ENCODE data around the gene NBL1.
A peak's percentile ranks its signal among the peaks of the same experiment; 100 is the strongest.

NBL1 gene

DNA sequence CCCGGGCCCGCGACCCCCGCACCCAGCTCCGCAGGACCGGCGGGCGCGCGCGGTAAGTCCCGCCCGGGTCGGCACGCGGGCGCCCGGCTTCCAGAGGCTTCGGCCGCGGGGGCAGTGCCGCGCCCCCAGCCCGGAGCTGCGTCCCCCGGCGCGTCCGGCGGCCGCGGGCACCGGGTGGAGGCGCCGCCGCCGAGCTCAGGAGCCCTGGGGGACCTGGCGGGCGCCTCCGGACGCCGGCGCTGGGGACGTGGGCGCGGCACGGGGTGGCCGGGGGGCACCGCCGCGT is 227 bp downstream of the NBL1 start:
- Mint-ChIP-seq H3K36me3 (ENCODE audit: insufficient read depth) (peaks cover 12% of the 10 kb centered on the region), H3K4me3 (peak overlapping the region; percentile 98), H3K27me3 (peaks cover 25% of the 10 kb centered on the region), H3K27ac (ENCODE audit: low read depth) (peak overlapping the region; percentile 98), H3K4me1 (peaks cover 19% of the 10 kb centered on the region), H3K9me3 (no peaks in the 10 kb centered on the region)
- peak; percentile 8 for ATAC-seq (replicated peaks; ENCODE audit: extremely low read depth, poor library complexity, severe bottlenecking)
- DNase-seq (ENCODE audit: low spot score in 2 of 2), result no peak

DNA sequence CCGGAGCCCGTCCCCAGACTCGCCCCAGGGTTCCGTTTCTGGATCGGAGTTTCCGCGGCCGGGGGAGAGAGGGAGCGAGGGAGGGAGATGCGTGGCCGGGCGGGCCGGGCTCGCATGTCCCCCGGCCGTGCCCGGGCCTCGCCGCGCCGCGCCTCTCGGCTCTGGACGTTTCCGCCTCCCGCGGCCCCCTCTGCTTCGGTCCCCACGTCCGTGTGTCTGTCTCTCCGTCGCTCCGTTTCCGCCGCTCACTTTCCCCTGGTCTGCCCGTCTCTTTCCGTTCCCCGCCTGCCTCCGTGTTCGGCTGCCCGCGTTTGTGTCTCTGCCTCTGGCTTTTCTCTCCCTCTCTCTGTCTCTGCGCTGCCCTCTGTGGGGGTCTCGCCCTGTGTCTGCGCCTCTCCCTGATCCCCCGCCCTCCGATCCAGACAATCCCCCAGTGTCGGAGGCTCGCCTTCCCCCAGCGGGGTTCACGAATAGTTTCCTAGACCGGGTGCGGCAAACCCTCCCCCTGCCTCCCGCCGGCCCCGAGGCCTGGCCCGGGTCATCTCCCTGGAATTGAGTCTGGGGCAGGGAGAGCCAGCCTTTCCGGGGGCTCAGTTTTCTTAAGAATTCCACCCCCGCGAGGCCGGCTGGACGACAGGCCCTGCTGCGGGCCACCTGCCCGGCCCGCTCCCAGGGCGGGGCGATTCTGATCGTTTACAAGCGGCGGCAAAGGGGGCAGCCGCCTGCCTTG is 735 bp downstream of the NBL1 start:
- DNase-seq (ENCODE audit: low spot score in 2 of 2) (peak in 1 of 2 donors; percentile 43), ATAC-seq (replicated peaks; ENCODE audit: extremely low read depth, poor library complexity, severe bottlenecking) (peak; percentile 55)
- Mint-ChIP-seq H3K27me3 (peaks cover 25% of the 10 kb centered on the region), H3K36me3 (ENCODE audit: insufficient read depth) (peaks cover 12% of the 10 kb centered on the region), H3K27ac (ENCODE audit: low read depth) (peak overlapping the region; percentile 98), H3K4me1 (peaks cover 19% of the 10 kb centered on the region), H3K4me3 (peak overlapping the region; percentile 98), H3K9me3 (no peaks in the 10 kb centered on the region)

DNA sequence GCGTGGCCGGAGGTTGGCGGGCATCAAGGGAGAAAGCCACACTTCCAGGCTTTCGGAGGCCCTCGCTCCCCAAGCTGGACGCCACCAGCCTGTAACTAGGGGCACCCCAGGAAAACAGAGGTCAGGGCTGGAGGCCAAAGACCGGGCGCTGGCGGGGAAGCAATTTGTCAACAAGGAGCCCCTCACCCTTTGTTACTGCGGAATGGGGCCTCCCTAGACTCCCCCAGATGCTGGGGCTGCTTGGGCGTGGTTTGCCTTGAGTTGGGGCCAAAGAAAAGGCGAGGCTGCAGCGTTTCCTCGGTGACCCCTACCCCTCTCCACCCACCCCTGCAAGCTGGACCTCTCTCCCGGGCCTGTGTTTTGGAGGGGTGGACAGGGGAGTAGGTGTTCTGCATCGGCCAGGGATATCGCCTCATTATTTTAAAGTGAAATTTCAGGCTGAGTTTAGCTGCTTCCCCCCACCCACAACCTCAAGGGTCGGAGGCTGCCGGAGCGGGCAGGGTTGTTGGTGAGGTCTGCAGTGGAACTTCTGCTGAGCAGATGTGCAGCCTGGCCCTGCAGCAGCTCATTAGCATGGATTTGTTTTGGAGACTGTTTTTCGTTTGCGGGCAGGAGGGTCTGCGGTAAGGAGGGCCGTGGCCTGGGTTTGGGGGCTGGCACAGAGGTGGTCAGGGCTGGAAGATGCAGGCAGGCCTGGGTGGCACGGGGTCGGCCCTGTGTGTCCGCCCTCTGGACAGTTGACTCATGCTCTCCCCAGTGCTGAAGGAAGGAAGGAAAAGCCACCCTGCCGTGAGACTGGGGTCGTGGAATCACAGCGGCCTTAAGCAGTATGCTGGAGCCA is 1.5 kb downstream of the NBL1 start:
- Mint-ChIP-seq H3K27me3 (peaks cover 25% of the 10 kb centered on the region), H3K36me3 (ENCODE audit: insufficient read depth) (peaks cover 12% of the 10 kb centered on the region), H3K27ac (ENCODE audit: low read depth) (peak overlapping the region; percentile 98), H3K4me1 (peaks cover 19% of the 10 kb centered on the region), H3K4me3 (peak overlapping the region; percentile 98), H3K9me3 (no peaks in the 10 kb centered on the region)
- DNase-seq (ENCODE audit: low spot score in 2 of 2), result no peak
- ATAC-seq (replicated peaks; ENCODE audit: extremely low read depth, poor library complexity, severe bottlenecking), result no peak

DNA sequence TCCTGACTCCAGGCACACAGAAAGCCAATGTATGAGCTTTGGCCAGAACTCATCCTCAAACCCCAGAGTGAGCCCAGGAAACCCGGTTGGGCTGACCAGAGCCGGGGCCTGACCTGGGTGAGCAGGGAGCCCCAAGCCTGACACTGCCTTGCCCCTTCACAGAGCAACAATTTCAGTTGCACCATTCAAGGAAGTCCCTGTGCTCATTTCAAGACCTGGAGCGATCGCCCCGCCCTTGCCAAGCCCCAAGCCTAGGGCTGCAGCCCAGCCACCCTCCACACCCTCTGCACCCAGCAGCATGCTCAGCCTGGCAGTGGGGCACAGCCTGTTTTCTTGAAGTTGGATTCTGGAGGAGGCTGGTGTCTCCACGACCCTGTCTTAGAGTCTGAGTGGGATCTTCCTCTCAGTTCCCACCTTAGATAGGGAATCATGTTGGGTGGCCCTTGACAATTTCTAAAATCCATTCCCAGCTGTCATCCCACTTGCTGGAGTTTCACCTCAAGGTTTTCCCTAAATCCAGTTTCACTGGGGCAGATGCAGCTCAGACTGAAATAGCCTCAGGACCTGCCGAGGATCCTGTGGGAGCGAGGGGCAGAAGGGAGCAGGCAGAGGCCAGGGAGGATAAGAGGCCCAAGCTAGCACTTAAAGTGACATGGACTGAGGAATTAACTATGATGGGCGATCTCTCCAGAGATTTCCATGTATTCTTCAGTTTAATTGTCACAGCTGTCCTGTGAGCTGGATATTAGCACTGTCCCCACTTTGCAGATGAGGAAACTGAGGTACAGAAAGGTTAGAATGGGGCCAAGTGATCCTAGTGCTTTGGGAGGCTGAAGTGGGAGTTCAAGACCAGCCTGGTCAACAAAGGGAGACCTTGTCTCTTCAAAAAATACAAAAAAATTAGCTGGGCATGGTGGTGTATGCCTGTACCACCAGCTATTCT is 2.5 kb downstream of the NBL1 start:
- Mint-ChIP-seq H3K9me3 (no peaks in the 10 kb centered on the region), H3K4me1 (peaks cover 19% of the 10 kb centered on the region), H3K27ac (ENCODE audit: low read depth) (peak overlapping the region; percentile 64), H3K36me3 (ENCODE audit: insufficient read depth) (peaks cover 12% of the 10 kb centered on the region), H3K4me3 (peak overlapping the region; percentile 98), H3K27me3 (peaks cover 25% of the 10 kb centered on the region)
- ATAC-seq (replicated peaks; ENCODE audit: extremely low read depth, poor library complexity, severe bottlenecking), result no peak
- DNase-seq (ENCODE audit: low spot score in 2 of 2), result no peak

DNA sequence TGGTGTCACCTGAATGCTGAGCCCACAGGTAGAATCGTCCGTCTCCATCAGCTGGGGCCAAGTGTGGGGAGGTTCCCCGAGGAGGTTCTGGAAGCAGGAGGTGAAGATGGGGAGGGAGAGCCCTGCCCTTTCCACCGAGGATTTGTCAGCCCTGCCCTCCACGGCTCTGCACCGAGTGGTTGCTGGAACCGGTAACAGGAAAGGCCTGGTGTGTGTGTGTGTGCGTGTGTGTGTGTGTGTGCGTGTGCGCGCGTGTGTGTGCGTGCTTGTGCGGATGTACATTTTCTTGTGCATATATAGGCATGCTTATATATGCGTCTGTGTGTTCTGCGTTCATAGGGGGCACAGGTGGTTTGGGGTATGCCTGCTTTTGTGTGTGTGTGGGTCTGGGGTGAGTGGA is 3.5 kb downstream of the NBL1 start:
- Mint-ChIP-seq H3K4me3 (no peak overlapping the region), H3K27ac (ENCODE audit: low read depth) (peak overlapping the region; percentile 64), H3K9me3 (no peaks in the 10 kb centered on the region), H3K27me3 (peaks cover 19% of the 10 kb centered on the region), H3K36me3 (ENCODE audit: insufficient read depth) (peaks cover 12% of the 10 kb centered on the region), H3K4me1 (peaks cover 19% of the 10 kb centered on the region)
- no peak for ATAC-seq (replicated peaks; ENCODE audit: extremely low read depth, poor library complexity, severe bottlenecking)
- no peak for DNase-seq (ENCODE audit: low spot score in 2 of 2)

DNA sequence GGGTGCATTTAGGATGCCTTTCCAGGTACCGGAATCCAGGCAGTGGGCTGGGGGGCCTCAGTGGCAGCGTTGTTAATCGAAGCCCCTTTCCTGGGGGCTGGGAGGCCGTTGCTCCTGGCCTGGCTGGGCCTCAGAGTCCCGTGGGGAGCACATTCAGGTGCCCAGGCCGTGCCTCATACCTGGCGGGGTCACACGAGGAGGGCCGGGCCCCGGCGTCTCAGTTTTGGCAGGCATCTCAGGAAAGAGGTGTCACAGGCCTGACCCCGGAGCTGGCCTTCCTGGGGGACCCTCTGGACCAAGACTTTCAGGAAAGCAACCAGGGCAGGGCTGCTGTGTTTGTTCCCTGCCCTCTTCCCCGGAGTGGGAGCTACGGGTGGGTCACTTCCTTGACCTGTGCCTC is 4.1 kb downstream of the NBL1 start:
- H3K4me3 Mint-ChIP-seq, result no peak overlapping the region
- no peak overlapping the region for H3K27ac Mint-ChIP-seq (ENCODE audit: low read depth)
- no peak for ATAC-seq (replicated peaks; ENCODE audit: extremely low read depth, poor library complexity, severe bottlenecking)

DNA sequence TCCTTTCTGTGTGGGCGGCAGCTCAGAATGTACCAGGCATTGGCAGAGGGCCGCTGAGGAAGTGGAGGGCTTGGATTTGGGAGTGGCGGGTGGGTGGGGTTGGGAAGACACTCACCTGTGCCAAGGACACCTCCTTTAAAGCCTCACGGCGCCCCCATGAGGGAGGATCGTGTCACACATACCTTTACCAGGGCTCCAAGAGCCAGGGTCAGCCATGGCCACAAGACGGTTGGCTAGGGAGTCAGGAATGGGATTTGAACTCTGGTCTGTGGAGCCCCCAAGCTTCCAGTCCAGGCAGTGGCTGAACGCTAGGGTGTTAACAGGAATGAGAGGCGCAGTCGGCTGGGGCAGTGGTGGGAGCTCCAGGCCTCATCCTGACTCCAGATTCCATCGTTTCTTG is 4.6 kb downstream of the NBL1 start:
- H3K9me3 Mint-ChIP-seq, result no peaks in the 10 kb centered on the region
- peaks cover 14% of the 10 kb centered on the region for H3K4me1 Mint-ChIP-seq
- H3K27ac Mint-ChIP-seq (ENCODE audit: low read depth), result no peak overlapping the region
- ATAC-seq (replicated peaks; ENCODE audit: extremely low read depth, poor library complexity, severe bottlenecking) (no peak), DNase-seq (ENCODE audit: low spot score in 2 of 2) (no peak)
- H3K4me3 Mint-ChIP-seq, result no peak overlapping the region
- H3K36me3 Mint-ChIP-seq (ENCODE audit: insufficient read depth), result peaks cover 11% of the 10 kb centered on the region
- H3K27me3 Mint-ChIP-seq, result peaks cover 10% of the 10 kb centered on the region

More for the DNA sequence above, 4.1 kb downstream of the NBL1 start:
- Mint-ChIP-seq H3K36me3 (ENCODE audit: insufficient read depth) (peaks cover 14% of the 10 kb centered on the region), H3K9me3 (no peaks in the 10 kb centered on the region), H3K27me3 (peaks cover 13% of the 10 kb centered on the region), H3K4me1 (peaks cover 19% of the 10 kb centered on the region)
- no peak for DNase-seq (ENCODE audit: low spot score in 2 of 2)

DNA sequence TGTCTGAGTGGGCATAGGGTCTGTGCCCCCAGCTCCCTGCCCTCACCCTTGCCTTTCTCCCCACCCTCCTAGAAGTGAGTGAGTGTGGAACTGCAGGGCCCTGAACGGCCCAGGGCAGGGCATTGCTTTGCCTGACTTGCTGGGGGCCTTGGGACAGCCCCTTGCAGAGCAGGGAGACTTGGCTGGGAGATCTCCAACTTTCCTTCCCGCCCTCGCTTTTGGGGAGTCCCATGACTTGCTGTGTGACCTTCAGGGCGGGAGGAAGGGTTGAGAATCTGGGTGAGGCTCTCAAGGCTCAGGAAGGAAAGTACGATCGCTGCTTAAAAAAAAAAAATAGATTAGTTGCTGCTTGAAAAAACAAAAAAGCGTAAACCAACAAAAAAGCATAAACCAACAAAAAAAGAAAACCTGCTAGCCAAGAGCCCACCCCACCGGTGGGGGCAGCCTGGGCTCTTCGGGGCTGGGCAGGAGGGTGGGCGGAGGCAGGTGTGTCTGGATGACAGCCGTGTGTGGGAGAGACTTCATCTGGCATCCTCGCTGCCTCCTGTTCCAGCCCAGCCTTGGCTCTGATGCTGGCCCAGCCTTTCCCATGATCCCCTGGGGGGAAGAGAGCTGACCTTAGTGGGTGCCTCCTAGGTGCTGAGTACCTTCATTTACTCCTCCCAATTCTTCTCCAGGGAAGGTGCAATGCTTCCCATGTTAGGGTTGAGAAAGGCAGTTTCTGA is 6.5 kb downstream of the NBL1 start:
- H3K4me3 Mint-ChIP-seq, result no peak overlapping the region
- peaks cover 9% of the 10 kb centered on the region for H3K36me3 Mint-ChIP-seq (ENCODE audit: insufficient read depth)
- H3K27me3 Mint-ChIP-seq, result no peaks in the 10 kb centered on the region
- no peaks in the 10 kb centered on the region for H3K9me3 Mint-ChIP-seq
- no peak overlapping the region for H3K27ac Mint-ChIP-seq (ENCODE audit: low read depth)
- DNase-seq (ENCODE audit: low spot score in 2 of 2), result no peak
- no peak for ATAC-seq (replicated peaks; ENCODE audit: extremely low read depth, poor library complexity, severe bottlenecking)
- peaks cover 8% of the 10 kb centered on the region for H3K4me1 Mint-ChIP-seq

DNA sequence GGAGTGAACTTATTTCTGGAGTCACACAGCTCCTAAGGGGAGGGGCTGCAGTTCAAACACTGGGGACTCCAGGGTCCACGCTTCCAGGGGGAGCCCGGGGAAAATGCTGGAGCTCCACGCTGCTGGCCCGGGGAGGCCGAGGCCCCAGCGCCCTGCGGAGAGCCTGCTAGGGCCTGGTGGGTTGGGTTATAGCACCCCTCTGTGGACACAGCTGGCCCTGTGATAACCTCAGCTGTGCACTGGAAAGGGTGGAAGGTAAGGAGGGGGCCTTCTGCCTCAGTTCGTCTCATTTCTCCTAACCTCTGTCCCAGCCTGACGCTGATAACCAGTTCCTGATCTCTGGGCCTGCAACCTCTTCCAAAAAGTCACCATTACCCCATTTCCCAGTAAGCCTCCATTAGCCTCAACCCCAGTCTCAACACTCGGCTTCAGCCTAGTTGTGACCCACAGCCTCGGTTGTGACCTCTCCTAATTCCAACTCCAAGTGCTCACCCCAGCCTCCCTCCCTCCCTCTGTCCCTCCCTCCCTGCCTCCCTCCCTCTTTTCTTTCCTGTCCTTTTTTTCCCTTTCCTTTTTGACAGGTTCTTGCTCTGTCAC is 7.1 kb downstream of the NBL1 start:
- no peak overlapping the region for H3K4me3 Mint-ChIP-seq
- peak; percentile 45 for ATAC-seq (replicated peaks; ENCODE audit: extremely low read depth, poor library complexity, severe bottlenecking)
- H3K4me1 Mint-ChIP-seq, result peaks cover 8% of the 10 kb centered on the region
- no peaks in the 10 kb centered on the region for H3K27me3 Mint-ChIP-seq
- DNase-seq (ENCODE audit: low spot score in 2 of 2), result no peak
- no peak overlapping the region for H3K27ac Mint-ChIP-seq (ENCODE audit: low read depth)
- no peaks in the 10 kb centered on the region for H3K9me3 Mint-ChIP-seq
- H3K36me3 Mint-ChIP-seq (ENCODE audit: insufficient read depth), result peaks cover 12% of the 10 kb centered on the region

DNA sequence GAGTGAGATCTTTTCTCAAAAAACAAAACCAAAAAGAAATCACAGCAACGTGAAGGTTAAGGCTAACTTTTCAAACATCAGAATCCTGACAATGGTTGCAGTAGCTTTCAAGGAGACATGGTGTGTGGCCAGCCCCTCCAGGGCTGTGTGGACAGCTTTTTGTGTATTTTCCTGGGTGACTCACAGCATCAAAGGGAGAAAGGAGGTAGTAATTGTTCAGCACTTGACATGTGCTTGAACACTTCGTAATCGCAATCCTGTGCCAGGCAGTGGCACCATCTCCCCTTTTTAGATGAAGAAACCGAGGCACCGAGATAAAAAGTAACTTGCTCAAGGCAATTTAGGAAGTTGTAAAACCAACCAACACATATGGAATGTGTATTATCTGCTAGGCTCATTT is 10.3 kb downstream of the NBL1 start:
- no peaks in the 10 kb centered on the region for H3K27me3 Mint-ChIP-seq
- peaks cover 8% of the 10 kb centered on the region for H3K36me3 Mint-ChIP-seq (ENCODE audit: insufficient read depth)
- H3K9me3 Mint-ChIP-seq, result no peaks in the 10 kb centered on the region
- DNase-seq (ENCODE audit: low spot score in 2 of 2), result no peak
- no peak overlapping the region for H3K27ac Mint-ChIP-seq (ENCODE audit: low read depth)
- H3K4me1 Mint-ChIP-seq, result peaks cover under 1% of the 10 kb centered on the region
- no peak for ATAC-seq (replicated peaks; ENCODE audit: extremely low read depth, poor library complexity, severe bottlenecking)
- no peak overlapping the region for H3K4me3 Mint-ChIP-seq

DNA sequence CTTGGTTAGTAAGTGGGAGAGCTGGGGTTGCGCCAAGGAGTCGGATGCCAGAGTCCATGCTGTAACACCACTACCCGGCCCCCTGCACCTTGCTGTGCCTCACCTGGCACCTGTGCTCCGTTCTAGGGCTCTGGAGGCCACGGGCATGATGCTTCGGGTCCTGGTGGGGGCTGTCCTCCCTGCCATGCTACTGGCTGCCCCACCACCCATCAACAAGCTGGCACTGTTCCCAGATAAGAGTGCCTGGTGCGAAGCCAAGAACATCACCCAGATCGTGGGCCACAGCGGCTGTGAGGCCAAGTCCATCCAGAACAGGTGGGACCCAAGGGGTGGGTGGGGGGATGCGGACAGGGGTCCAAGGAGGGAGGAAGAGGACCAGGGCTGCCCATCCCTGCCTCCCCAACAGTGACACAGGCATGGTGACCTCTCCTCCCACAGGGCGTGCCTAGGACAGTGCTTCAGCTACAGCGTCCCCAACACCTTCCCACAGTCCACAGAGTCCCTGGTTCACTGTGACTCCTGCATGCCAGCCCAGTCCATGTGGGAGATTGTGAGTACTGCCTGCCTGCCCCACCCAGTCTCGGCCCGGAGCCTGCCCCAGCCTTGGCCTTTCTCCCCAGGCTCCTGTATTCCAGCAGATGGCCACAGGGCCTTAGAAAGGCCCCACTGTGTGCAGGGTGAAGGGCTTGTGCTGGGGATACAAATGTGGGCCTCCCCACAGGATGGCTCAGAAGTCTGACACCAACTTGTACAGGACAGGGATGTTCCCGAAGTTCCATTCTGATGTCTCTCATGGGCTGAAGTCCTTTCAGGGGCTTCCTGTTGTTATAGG is 11.0 kb downstream of the NBL1 start:
- peaks cover 6% of the 10 kb centered on the region for H3K4me1 Mint-ChIP-seq

More for the DNA sequence above, 11.0 kb downstream of the NBL1 start:
- no peak for DNase-seq (ENCODE audit: low spot score in 2 of 2)
- Mint-ChIP-seq H3K27me3 (no peaks in the 10 kb centered on the region), H3K36me3 (ENCODE audit: insufficient read depth) (peaks cover 10% of the 10 kb centered on the region), H3K4me3 (no peak overlapping the region), H3K9me3 (no peaks in the 10 kb centered on the region), H3K27ac (ENCODE audit: low read depth) (no peak overlapping the region)
- no peak for ATAC-seq (replicated peaks; ENCODE audit: extremely low read depth, poor library complexity, severe bottlenecking)
